Subcutaneous adipose tissue (tissue), 4 donors: ENCODE data around the gene ATP1B2. TPM values are rescaled to one million over a fixed set of nuclear protein-coding genes. Genes with fewer than 3 reads are reported as not detected.

Source experiments
- CTCF ChIP-seq: fragments of 450-650 bp; IDR thresholded peaks from one replicate; pipeline ENCODE4 v1.5.1; 2016; ENCODE audit warnings: low read depth, mild to moderate bottlenecking, control low read depth, antibody characterized with exemption, moderate library complexity
- total RNA-seq, 4 donors: library from RNA; depleted of rRNA; stranded (reverse); fragments of >200 nt; gene quantifications; one replicate each; pipeline ENCODE4 v1.1.0, GENCODE V29; 2016

The ATP1B2 gene
- total RNA-seq, 4 donors from 2014 or later = 0.38 TPM; not detected in 3

- no peak for TF ChIP-seq CTCF
Measured at GRCh38 chr17:7673239-7673638, 22.5 kb downstream of the ATP1B2 start.

DNA sequence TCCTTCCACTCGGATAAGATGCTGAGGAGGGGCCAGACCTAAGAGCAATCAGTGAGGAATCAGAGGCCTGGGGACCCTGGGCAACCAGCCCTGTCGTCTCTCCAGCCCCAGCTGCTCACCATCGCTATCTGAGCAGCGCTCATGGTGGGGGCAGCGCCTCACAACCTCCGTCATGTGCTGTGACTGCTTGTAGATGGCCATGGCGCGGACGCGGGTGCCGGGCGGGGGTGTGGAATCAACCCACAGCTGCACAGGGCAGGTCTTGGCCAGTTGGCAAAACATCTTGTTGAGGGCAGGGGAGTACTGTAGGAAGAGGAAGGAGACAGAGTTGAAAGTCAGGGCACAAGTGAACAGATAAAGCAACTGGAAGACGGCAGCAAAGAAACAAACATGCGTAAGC is 24.2 kb downstream of the ATP1B2 start:
- no peak for TF ChIP-seq CTCF

DNA sequence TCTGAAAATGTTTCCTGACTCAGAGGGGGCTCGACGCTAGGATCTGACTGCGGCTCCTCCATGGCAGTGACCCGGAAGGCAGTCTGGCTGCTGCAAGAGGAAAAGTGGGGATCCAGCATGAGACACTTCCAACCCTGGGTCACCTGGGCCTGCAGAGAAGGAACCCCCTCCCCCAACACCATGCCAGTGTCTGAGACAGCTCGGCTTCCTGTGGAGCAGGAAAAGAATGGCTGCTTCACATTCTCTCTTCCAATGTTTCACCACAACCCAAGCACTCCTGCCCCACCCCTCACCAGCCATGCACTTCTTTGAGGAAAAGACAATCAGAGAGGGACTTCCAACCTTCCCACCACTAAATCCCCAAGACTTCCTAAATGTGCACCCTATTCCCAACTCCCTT is 25.8 kb downstream of the ATP1B2 start:
- TF ChIP-seq CTCF = no peak

DNA sequence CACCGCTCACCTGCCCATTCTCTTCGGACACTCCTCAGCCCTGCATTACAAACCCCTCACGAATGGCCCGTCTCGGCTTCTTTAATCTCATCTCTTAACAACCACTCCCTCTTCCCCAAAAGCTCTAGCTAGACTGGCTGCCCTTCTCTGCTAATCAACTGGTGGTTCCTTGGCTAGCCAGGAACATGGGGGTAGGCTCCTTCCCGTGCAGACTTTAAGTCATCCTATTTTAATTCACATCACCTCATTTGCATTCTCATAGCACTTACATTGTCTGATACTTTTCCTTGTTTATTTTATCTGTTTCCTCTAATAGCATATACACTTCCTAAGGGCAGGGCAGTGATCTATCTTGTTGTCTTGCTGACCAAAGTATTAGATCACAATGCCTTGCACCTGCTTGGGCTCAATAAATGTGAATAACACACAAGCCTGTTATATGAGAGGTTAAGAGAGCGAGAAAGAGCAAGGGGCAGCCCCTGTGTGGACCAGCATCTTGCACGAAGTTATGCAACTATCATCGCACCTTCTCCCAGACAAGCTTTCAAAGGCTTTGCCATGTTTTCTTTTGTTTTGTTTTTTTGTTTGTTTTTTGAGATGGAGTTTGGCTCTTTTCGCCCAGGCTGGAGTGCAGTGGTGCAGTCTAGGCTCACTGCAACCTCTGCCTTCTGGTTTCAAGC is 26.8 kb downstream of the ATP1B2 start:
- TF ChIP-seq CTCF = no peak

GRCh38 chr17:7684851-7685532 is 34.3 kb downstream of the ATP1B2 start:
- TF ChIP-seq CTCF = no peak

DNA sequence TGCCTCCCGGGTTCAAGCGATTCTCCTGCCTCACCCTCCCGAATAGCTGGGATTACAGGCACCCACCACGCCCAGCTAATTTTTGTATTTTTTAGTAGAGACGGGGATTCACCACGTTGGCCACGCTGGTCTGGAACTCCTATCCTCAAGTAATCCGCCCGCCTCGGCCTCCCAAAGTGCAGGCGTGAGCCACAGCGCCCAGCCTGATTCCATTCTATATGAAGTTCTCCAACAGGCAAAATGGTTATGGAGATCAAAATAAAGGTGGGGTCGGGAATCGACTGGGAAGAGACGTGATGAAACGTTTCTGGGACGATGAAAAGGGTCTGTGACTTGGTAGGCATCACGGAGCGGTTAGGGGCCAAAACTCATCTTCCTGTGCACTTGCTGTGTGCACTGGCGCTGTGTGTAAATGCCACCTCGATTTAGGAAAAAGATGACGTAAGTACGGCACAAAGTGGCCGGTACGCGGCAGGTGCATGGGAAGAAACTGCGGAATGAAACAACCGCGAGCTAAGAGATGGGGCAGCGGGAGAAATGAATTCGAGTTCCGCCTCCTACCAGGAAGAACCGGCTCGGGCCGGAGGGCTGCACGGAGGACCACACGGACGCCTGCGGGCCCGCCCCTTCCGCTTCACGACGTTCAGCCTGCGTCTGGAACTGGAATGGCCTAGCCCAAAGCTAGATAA is 35.0 kb downstream of the ATP1B2 start:
- TF ChIP-seq CTCF = no peak

DNA sequence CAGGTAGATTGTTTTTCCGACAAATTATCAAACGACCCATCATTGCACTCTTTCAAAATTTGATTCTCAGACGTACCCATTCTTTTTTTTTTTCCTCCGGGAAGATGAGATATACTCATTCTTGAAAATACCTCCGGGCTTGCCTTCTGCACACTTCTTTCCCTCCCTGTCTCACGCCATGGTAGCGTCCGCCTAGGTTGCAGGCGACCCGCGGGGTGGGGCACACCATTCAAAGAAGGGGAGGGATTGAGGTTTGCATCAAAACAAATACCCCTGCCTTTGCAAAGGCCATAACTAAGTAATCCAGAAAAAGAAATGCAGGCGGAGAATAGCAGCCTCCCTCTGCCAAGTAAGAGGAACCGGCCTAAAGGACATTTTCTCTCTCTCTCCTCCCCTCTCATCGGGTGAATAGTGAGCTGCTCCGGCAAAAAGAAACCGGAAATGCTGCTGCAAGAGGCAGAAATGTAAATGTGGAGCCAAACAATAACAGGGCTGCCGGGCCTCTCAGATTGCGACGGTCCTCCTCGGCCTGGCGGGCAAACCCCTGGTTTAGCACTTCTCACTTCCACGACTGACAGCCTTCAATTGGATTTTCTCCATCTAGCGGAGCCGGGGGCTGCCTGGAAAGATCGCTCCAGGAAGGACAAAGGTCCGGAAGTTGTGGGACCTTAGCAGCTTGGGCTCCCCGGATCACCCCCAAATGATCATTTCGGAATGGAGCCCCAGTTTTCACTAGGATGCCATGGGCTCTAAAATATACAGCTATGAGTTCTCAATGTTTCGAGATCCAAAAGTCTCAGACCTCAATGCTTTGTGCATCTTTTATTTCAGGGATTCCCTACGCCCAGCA is 35.7 kb downstream of the ATP1B2 start:
- no peak for TF ChIP-seq CTCF
